SIG-M5 treated with dmso at 0.1 percent for 504 hours (cell line): ENCODE measurements around the gene SPATA31D4.
"Not testable (repeated sequence)": the region's sequence is repeated elsewhere in the genome, so short reads cannot be mapped to it uniquely, and the experiment has no call there.

Experiments used
- DNase-seq: peaks from one replicate; lab custom pipeline; 2025; ENCODE audit not compliant: unreplicated experiment; lab: John Stamatoyannopoulos, UW

Gene SPATA31D4

DNA sequence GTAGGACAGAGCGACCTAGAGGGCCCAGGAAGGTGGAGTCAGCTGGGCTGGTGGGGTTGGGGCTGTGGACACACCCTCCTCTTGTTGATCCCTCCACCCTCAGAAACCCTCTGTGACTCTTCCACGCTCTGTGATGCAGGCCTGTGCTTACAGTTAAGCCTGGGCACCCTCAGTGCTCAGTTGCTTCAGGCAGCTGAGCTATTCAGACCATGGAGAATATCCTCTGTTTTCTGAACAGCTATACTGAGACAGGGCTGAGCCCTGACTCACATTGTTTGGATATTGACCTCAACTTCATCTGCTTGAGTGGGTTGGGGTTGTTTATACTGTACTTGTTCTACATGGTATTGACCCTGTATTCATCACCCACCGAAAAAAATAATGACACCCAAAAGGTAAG is at the start of gene SPATA31D4:
TSS of gene SPATA31D4 (plus strand) at position 124 of the 400 bp plus-strand sequence. CDS start at position 210, 86 bp downstream.
- DNase-seq, result not testable (repeated sequence)

DNA sequence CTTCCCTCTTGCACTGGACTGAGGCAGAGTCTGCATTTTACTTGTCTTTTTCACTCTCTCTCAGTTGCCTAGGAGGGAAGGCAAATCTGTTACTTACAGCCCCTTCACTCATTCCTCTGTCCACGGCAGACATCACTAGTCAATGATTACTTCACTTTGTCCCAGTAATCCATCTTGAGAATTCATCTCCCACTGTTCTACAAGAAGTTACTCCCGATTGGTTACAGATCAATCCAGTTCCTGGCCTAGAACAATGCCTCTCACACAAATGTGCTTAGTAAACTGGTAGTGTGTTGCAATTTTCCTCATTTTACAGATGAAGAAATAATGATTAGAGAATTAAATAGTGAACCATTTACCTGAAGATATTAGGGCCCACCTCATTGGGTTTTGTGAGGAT is 49.7 kb upstream of the SPATA31D4 start:
- DNase-seq, result no peak

DNA sequence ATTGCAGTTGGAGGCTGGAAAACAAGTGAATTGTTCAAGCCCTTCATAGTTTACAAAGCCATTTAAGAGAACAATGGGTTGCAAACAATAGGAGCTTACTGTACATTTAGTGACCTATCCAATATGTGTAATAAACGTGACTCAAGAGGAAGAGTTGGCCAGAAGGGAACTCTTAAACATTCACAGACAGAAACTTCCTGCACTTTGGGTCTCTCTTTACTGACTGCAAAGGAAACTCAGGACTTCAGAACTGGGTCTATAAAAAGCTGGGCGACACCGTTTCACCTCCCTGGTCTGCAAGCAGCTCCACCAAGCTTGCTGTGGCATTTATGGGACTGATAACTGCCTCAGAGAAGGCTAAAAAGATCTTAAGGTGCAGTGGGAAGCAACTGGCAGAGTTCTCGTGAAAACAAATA is 48.7 kb upstream of the SPATA31D4 start:
- no peak for DNase-seq

DNA sequence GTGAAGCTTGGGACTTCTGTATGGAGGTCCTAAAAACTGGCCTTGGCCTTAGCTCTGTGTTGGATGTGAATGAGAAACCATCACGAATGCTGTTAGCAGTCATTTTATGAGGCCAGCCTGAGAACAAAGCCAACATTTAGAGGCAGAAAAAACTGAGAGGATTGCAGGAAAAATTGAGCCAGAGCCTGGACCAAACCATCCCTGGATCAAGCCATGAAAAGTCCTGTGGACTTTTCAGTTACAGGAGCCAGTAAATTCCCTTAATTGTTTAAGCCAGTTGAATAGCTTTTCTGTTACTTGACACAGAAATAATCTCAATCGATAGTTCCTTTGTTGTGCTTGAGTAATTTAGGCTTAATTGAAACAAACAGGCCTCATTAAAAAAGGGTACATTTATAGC is 42.6 kb upstream of the SPATA31D4 start:
- no peak for DNase-seq

DNA sequence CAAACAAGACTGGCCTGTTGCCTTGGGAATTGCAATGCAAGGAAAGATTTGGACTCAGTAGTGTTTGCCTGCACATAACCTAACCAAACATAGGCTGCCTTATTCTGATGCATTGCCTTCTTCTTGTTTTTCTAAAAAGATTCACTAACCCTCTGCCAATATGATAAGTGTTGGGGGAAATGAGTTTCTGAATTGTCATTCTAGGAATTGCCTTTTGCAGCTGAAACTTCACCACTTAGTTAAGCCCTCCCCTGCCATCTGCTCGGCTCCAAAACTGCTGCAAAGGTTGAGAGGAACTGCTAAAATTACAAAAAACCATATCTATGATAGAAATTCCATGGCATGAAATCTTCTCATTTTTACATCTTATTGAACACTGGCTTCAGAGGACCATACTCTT is 41.6 kb upstream of the SPATA31D4 start:
- DNase-seq, result no peak

DNA sequence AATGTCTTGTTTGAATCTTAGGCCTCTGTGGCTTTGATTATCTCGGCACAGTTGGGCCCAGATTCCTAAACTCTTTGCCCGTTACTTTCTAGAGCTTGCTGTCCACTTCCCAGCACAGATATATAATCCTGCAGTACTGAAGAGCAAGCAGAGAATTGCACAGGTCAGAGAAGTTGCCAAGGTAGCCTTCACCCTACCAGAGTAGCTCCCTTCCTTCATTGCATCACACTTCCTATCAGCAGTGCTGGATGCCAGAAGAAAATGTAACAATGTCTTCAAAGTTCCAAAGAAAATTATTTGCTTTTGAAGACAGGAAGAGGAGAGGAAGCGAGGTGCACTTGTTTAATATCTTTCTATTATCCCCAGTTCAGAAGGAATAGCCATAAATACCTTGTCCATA is 38.1 kb upstream of the SPATA31D4 start:
- DNase-seq, result no peak

DNA sequence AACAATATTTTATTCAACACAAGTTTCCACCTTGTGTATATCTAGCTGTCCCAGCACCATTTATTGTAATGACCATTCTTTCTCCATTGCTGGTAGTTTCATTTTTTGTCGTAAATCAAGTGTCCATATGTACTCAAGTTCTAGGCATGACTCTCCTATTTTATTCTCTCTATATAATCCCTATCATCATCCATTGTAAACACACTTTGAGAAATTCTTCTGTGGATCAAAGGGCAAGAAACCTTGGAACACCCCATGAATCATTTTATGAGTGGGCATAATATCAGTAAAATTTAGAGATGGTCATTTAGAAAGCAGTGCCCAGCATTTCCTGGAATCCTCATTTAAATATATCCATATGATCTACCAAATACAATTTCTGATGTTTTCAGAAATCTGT is 35.8 kb upstream of the SPATA31D4 start:
- no peak for DNase-seq

DNA sequence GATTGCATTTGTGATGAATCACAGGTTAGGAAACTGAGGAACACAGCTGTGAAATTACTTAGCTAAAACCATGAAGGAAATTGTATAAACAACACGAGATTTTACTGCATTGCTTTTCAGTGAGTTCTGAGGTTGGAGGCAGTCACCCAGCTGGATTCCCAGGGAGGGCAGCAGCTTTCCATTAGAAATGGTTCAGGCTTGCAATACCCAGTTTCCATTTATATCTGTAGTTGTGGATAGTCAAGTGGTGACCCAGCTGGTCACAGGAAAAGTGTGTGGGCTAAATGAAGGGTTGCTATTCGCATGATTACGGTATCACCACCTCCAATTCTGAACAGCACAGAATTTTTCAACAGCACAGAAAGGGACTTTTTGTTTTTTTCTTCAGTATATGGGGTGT is 34.3 kb upstream of the SPATA31D4 start:
- DNase-seq, result no peak

DNA sequence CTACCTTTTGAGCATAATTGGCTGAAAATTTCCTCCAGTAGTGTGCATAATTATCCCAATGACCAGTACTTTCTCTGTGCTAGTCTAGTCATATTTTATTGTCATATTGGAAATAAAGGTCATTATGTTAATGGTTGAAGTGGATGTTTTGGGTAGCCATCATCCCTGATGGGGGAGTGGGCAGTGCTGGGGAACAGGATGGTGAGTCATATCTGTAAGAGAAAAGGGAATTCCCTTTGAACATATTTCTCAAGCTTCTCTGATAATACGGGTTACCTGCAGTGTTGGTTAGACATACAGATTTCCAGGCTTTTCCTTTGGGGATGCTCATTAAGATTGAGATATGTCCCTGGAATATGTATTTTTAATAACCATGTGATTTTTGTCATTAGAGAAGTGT is 33.3 kb upstream of the SPATA31D4 start:
- DNase-seq, result no peak

DNA sequence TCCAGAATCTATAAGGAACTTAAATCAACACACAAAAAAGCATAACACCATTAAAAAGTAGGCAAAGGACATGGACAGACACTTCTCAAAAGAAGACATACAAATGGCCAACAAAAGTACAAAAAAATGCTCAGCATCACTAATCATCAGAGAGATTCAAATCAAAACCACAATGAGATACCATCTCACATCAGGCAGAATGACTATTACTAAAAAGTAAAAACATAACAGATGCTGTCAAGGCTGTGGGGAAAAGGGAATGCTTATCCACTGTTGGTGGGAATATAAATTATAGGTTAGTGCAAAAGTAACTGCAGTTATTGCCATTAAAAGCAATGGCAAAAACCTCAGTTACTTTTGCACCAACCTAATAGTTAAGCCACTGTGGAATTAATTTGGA is 32.2 kb upstream of the SPATA31D4 start:
- no peak for DNase-seq

DNA sequence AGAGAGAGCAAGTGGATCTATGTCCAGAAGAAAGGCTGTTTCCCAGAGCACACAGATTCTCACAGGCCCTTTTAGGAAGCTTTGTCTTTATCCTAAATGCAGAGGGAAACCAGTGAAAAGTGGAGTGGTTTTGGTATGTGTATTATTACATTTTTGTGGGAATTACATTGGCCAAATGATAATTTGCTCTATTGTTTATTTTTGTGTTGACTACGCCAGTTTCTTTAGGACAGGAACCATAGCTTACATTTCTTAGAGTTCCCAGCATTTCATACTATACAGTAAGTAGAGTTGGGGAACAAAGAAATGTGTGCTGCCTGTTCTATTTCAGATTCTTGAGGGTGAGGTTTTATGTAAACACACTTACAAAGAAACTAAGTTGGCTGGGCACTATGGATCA is 29.4 kb upstream of the SPATA31D4 start:
- DNase-seq, result no peak

DNA sequence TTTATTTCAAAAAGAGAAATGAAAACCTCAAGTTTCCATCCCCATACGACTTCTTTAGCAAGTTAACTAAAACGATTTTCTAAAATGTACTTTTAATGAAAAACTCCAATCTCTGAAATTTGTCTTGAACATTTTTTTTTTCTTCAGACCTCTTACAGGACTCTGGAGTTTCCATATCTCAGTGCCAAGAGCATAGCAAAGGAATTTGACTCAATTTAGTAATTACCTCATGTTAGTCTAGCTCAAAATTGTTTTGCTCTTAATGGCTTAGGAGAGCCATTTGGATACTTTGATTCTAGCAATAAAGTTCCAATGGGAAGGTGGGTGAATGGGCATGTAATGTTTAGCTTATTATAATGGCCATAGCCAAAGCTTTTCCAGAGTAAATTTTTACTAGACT is 26.0 kb upstream of the SPATA31D4 start:
- no peak for DNase-seq

DNA sequence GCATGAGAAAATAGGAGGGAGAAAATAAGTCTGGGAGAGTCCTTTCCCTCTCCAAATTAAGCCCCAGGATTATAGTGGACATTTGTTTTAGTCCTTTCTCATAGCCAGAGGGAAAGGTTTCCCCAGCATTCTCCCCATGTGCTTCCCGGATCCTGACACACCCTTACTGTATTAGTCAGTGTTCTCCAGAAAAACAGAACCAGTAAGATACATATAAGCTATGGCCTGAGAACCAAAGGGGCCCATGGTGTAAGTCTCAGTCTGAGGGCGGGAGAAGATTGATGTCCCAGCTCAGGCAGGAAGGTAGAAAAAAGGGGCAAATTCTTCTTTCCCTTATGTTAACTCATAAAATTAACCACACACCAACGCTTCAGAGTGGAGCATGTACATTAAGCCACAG is 25.6 kb upstream of the SPATA31D4 start:
- no peak for DNase-seq

DNA sequence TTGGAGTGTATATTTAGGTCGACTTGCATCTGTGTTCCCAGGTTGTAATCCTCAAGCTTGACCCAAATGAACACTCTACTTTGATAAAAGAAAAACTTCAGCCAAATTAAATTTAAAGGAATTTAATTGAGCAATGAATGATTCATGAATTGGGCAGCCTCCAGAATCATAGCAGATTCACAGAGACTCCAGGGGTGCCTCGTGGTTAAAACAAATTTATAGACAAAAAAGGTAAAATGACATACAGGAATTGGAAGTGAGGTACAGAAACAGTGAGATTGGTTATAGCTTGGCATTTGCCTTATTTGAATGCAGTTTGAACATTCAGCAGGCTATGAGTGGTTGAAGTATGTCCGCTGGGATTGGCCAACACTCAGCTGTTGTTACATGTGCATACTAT is 21.6 kb upstream of the SPATA31D4 start:
- DNase-seq, result no peak

DNA sequence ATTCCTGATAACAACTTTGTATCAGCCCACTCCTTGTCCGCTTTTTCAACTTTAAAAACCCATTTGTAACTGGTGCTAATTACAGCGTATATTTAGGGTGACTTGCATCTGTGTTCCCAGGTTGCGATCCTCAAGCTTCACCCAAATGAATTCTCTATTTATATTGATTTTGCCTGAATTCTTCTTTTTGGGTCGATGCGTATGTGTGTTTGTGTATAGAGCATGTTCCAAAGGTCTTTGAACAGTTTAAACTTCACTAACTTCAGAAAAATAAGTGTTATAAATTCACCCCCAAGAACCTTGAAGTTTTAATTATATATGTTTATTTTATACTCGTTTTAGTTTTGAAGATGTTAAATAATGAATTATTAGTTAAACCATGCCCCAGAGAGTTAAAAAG is 16.1 kb upstream of the SPATA31D4 start:
- no peak for DNase-seq

DNA sequence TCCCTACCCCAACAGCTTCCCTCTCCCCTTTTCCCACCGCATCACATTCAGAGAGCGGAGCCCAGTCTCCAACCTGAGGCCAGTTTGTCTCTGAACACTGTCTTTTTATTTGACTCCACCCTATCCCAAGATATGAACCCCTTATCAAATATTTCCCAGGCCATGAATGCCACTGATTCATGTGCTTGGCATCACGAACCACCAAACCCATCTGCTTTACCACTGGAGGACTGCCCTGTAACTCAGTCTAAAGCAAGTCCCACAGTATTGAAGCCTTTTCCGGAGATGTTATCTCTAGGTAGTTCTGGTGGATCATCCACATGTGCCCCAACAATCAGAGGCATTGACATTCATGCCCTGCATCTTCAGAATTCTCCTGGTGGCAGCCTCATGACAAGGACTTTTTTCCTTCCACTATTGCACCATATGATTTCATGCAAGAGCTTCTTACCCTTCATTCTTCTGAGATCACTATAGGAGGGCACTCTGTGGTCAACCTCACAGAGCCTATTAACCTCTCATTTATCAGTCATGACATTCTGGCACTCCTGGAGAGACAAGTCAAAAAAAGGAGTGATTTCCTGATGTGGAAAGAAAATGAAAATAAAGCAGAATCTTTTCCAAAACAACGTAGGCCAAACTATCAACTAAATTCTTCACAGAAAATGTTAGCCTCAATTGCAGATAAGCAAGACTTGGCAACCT is 12.3 kb upstream of the SPATA31D4 start:
- no peak for DNase-seq

DNA sequence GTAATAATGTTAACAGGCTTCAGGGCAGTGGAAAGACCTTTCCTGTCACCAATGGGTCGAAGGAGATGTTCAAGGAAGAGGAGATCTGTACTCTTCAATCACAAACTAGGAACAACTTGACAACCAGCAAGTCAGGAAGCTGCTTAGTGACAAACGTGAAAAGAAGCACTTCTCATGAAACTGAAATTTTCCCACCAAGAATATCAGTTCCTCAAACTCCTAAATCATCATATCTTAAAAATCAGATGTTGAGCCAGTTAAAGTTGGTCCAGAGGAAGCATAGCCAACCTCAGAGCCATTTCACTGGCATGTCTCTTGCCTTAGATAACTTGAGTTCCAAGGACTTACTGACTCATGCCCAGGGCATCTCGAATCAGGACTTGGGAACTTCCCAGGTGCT is 9.7 kb upstream of the SPATA31D4 start:
- not testable (repeated sequence) for DNase-seq

DNA sequence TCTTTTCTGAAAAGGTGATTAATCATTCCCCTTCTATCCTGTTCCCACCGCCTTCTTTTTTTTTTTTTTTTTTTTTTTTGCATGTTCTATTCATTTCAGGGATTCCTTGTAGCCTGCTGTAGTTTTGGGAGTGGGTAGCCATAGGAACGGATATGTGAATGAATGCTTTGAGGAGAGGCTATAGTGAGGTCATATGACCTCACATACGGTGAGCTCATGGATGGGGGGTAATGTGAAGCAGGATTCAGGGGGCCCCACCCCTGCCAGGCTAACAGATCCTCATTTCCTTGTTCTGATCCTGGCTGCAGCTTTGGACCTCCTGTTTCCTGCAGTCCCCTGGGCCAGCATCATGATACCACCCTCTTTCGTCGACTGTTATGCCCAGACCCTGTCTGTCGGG is 1.9 kb downstream of the SPATA31D4 start:
- DNase-seq, result not testable (repeated sequence)

DNA sequence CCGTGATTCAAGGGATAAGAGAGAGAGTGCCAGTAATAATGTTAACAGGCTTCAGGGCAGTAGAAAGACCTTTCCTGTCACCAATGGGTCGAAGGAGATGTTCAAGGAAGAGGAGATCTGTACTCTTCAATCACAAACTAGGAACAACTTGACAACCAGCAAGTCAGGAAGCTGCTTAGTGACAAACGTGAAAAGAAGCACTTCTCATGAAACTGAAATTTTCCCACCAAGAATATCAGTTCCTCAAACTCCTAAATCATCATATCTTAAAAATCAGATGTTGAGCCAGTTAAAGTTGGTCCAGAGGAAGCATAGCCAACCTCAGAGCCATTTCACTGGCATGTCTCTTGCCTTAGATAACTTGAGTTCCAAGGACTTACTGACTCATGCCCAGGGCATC is 5.3 kb downstream of the SPATA31D4 start:
- DNase-seq, result not testable (repeated sequence)

DNA sequence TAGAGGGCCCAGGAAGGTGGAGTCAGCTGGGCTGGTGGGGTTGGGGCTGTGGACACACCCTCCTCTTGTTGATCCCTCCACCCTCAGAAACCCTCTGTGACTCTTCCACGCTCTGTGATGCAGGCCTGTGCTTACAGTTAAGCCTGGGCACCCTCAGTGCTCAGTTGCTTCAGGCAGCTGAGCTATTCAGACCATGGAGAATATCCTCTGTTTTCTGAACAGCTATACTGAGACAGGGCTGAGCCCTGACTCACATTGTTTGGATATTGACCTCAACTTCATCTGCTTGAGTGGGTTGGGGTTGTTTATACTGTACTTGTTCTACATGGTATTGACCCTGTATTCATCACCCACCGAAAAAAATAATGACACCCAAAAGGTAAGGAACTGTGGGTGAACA is 15.2 kb downstream of the SPATA31D4 start, which contains the start of gene SPATA31D3:
TSS of gene SPATA31D3 (plus strand) at position 108 of the 400 bp plus-strand sequence. CDS start at position 194, 86 bp downstream.
- not testable (repeated sequence) for DNase-seq

DNA sequence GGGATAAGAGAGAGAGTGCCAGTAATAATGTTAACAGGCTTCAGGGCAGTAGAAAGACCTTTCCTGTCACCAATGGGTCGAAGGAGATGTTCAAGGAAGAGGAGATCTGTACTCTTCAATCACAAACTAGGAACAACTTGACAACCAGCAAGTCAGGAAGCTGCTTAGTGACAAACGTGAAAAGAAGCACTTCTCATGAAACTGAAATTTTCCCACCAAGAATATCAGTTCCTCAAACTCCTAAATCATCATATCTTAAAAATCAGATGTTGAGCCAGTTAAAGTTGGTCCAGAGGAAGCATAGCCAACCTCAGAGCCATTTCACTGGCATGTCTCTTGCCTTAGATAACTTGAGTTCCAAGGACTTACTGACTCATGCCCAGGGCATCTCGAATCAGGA is 20.4 kb downstream of the SPATA31D4 start:
- not testable (repeated sequence) for DNase-seq

DNA sequence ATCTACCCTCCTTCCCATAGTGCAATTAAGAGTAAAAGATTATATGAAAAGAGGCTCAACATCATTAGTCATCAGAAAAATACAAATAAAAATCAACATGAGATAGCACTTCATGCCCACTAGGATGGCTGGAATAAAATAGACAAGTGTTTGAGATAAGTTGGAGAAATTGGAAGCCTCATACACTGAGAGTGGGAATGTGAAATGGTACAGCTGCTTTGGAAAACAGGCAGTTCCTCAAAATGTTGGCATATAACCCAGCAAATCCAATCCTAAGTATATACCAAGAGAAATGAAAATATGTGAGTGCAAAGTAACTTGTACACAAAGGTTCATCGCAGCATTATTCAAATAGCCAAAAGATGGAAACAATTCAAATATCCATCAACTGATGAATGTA is 24.9 kb downstream of the SPATA31D4 start:
- DNase-seq, result no peak

DNA sequence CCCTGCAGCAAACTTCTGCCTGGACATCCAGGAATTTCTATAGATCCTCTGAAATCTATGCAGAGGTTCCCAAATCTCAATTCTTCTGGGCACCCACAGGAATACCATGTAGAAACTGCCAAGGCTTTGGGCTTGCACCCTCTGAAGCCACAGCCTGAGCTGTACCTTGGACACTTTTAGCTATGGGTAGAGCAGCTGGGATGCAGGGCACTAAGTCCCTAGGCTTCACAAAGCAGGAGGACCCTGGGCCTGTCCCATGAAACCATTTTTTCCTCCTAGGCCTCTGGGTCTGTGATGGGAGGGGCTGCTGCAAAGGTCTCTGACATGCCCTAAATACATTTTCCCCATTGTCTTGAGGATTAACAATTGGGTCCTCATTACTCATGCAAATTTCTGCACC is 27.4 kb downstream of the SPATA31D4 start:
- DNase-seq, result no peak
